ENCODE measurements around the gene ASTN2. TPM values are rescaled to one million over a fixed set of nuclear protein-coding genes. Genes with fewer than 3 reads are reported as not detected.

The ASTN2 gene
- total RNA-seq, 4 donors from 2014 or later, result 3.0 to 7.0 (median 5.2) TPM

DNA sequence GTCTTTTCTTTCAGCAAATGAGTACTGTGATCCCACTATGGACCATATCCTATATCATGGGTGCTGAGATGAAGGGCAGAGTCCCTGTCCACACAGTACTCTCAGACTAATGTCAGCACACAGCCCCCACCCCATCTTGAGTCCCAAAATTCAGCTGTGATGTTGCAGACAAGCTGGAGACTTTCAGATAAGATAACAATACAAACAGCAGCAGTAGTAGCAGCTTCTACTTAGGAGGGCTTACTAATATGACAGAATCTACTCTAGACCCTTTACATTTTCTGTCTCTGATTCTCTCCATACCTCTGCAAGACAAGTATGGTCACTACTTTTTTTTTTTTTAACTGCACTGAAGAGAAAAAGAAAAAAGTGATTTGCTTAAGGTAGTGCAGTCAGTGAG lies 856.8 kb downstream of the ASTN2 start:
- no peaks in the 10 kb centered on the region for H3K4me1 ChIP-seq
- TF ChIP-seq, protein P1, sequence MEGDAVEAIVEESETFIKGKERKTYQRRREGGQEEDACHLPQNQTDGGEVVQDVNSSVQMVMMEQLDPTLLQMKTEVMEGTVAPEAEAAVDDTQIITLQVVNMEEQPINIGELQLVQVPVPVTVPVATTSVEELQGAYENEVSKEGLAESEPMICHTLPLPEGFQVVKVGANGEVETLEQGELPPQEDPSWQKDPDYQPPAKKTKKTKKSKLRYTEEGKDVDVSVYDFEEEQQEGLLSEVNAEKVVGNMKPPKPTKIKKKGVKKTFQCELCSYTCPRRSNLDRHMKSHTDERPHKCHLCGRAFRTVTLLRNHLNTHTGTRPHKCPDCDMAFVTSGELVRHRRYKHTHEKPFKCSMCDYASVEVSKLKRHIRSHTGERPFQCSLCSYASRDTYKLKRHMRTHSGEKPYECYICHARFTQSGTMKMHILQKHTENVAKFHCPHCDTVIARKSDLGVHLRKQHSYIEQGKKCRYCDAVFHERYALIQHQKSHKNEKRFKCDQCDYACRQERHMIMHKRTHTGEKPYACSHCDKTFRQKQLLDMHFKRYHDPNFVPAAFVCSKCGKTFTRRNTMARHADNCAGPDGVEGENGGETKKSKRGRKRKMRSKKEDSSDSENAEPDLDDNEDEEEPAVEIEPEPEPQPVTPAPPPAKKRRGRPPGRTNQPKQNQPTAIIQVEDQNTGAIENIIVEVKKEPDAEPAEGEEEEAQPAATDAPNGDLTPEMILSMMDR (IDR thresholded peaks at IDR 0.05), result no peak
- TF ChIP-seq POLR2AphosphoS5 (IDR thresholded peaks at IDR 0.05) (no peak), EP300 (IDR thresholded peaks at IDR 0.05; ENCODE audit: low read depth) (no peak), POLR2A (IDR thresholded peaks at IDR 0.05) (no peak)
- no peak for DNase-seq
- in situ Hi-C loops (cut with MboI; ENCODE audit: low pct_ligation_motif_present in 1 of 4, low pct_unique_long_range_greater_than_20kb in 1 of 4, low sequenced_read_pairs in 3 of 4), result loop anchor here in 2 of 4 donors (25.0 kb wide), 2 partner anchors 396 to 971 kb away; partner anchors contain the start of gene PAPPA (in 1 of the 2)
- H3K27ac ChIP-seq, result no peak overlapping the region
- H3K36me3 ChIP-seq, result no peaks in the 10 kb centered on the region
- intact Hi-C loops (cut with DNase I; ENCODE audit: low total_unique reads), result no loop called here
- no peak overlapping the region for H3K4me3 ChIP-seq
- H3K27me3 ChIP-seq, result no peaks in the 10 kb centered on the region
- no peaks in the 10 kb centered on the region for H3K9me3 ChIP-seq

DNA sequence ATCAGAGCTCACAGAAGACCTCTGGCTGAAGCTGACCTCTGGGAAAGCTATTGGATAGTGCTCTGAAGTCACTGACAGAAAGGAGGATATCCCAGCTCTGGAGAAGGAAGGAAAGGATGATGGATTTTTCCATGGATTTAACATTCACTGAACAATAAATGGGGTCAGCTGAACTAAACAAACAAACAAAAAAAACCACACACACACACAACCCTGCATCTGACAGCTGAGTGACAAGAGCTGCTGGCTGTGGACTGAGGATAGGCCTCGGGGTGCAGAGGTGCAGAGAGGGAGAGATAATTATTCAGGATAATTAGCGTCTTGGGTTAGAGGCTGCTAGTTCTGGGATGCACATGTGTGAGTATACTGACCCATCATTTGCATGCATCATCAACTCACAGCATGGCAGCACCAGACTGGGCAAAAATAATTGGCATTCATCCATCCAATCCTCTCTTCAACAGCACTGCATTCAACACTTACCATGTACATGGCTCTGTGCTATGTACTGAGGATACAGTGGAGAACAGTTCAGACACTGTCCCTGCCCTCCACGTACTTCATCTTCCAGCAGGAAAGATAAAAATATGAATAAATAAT lies 859.2 kb downstream of the ASTN2 start:
- Histone ChIP-seq H3K4me1 (no peaks in the 10 kb centered on the region), H3K27me3 (no peaks in the 10 kb centered on the region), H3K9me3 (no peaks in the 10 kb centered on the region), H3K36me3 (no peaks in the 10 kb centered on the region), H3K4me3 (no peak overlapping the region), H3K27ac (no peak overlapping the region)
- WGBS, 2 donors (ENCODE audit: low coverage in 1 of 2), result 60 to 87% methylated on average over 1 to 3 of the region's 3 CpGs
- TF ChIP-seq POLR2AphosphoS5 (IDR thresholded peaks at IDR 0.05) (no peak), EP300 (IDR thresholded peaks at IDR 0.05; ENCODE audit: low read depth) (no peak), POLR2A (IDR thresholded peaks at IDR 0.05) (no peak)
- TF ChIP-seq, protein P1 (IDR thresholded peaks at IDR 0.05), result no peak
- intact Hi-C loops (cut with DNase I; ENCODE audit: low total_unique reads), result no loop called here
- no peak for DNase-seq
- in situ Hi-C loops (cut with MboI; ENCODE audit: low pct_ligation_motif_present in 1 of 4, low pct_unique_long_range_greater_than_20kb in 1 of 4, low sequenced_read_pairs in 3 of 4), result loop anchor here in 2 of 4 donors (25.0 kb wide), 2 partner anchors 393 to 968 kb away; partner anchors contain the start of gene PAPPA (in 1 of the 2)

DNA sequence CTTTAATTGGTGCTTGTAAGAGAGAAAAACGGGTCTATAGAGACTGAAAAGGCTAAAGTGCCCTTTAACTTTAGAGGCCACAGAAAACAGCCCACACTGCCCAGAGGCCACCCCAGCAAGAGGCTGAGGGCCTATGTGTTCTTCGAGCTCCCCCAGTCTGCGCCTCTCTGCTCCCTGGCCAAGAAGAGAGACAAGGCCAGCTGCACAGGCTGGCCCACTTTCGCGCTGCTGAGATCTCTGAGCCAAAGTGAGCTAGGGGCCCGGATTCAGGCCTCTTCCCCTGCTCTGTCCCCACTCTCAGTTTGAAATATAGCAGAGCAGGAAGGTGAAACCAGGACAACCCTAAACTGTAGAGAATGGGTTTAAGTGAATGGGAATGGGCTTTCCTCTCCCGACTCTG lies 859.7 kb downstream of the ASTN2 start:
- DNase-seq, result no peak
- intact Hi-C loops (cut with DNase I; ENCODE audit: low total_unique reads) (no loop called here), in situ Hi-C loops (cut with MboI; ENCODE audit: low pct_ligation_motif_present in 1 of 4, low pct_unique_long_range_greater_than_20kb in 1 of 4, low sequenced_read_pairs in 3 of 4) (loop anchor here in 2 of 4 donors (25.0 kb wide), 2 partner anchors 393 to 968 kb away; partner anchors contain the start of gene PAPPA (in 1 of the 2))
- TF ChIP-seq, protein P1 (IDR thresholded peaks at IDR 0.05), result no peak
- TF ChIP-seq POLR2A (IDR thresholded peaks at IDR 0.05), result no peak
- no peak for TF ChIP-seq EP300 (IDR thresholded peaks at IDR 0.05; ENCODE audit: low read depth)
- no peak for TF ChIP-seq POLR2AphosphoS5 (IDR thresholded peaks at IDR 0.05)
- H3K4me3 ChIP-seq, result no peak overlapping the region
- 43 to 74% methylated on average over 1 to 7 of the region's 7 CpGs for WGBS, 2 donors (ENCODE audit: low coverage in 1 of 2)
- H3K27me3 ChIP-seq, result no peaks in the 10 kb centered on the region
- no peak overlapping the region for H3K27ac ChIP-seq
- no peaks in the 10 kb centered on the region for H3K4me1 ChIP-seq
- no peaks in the 10 kb centered on the region for H3K9me3 ChIP-seq
- H3K36me3 ChIP-seq, result no peaks in the 10 kb centered on the region

DNA sequence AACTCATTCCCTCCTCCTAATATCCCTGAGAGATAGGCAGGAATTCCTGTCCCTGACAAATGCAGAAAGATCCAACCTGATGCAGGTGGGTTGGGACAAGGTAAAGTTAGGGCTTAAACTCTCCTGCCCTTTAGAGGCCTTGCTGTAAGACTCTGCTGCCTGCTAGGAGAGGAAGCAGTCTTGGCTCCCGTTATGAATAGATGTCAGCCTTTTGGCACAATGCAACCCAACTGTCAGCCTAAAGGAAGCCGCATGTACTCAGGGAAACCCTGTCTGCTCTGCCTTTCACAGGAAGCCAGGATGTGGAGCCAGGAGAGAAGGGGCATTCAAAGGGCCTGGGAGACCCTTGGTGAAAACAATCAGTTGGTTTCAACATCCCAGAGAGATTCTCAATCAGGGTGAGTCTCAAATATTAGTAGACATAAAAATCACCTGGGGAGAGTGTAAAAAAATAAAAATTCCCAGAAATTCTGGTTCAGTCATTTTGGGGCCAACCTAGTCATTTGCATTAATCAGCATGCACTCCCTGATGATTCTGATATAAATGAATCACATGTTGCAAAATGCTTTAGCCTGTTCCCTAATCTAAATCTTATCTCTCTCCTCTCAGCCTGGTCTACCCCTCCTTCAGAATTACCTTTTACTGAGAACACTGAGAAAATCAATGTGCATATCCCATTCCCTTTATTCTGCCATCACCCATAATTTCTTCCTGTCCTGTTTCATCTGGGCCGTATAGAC lies 864.0 kb downstream of the ASTN2 start:
- TF ChIP-seq, protein P1 (IDR thresholded peaks at IDR 0.05), result no peak
- TF ChIP-seq POLR2A (IDR thresholded peaks at IDR 0.05), result no peak
- TF ChIP-seq EP300 (IDR thresholded peaks at IDR 0.05; ENCODE audit: low read depth), result no peak
- no peak for TF ChIP-seq POLR2AphosphoS5 (IDR thresholded peaks at IDR 0.05)
- DNase-seq, result no peak
- H3K27me3 ChIP-seq, result no peaks in the 10 kb centered on the region
- no peaks in the 10 kb centered on the region for H3K9me3 ChIP-seq
- in situ Hi-C loops (cut with MboI; ENCODE audit: low pct_ligation_motif_present in 1 of 4, low pct_unique_long_range_greater_than_20kb in 1 of 4, low sequenced_read_pairs in 3 of 4) (loop anchor here in 2 of 4 donors (25.0 kb wide), 2 partner anchors 389 to 964 kb away; partner anchors contain the start of gene PAPPA (in 1 of the 2)), intact Hi-C loops (cut with DNase I; ENCODE audit: low total_unique reads) (no loop called here)
- peaks cover 6 to 9% (median 8%) of the 10 kb centered on the region in 4 donors for H3K4me1 ChIP-seq
- no peaks in the 10 kb centered on the region for H3K36me3 ChIP-seq
- H3K4me3 ChIP-seq, result no peak overlapping the region
- WGBS, 2 donors (ENCODE audit: low coverage in 1 of 2), result 33 to 54% methylated on average over 3 of the region's 3 CpGs
- no peak overlapping the region for H3K27ac ChIP-seq

Measured in transverse colon (tissue), 4 donors.